Colonic mucosa (tissue), 4 donors: ENCODE measurements around the gene ABL2. TPM values are rescaled to one million over a fixed set of nuclear protein-coding genes. Genes with fewer than 3 reads are reported as not detected.

Source experiments
- DNase-seq: peaks from one replicate; pipeline ENCODE4 v3.0.0-alpha.2; 2020
- H3K27ac ChIP-seq: fragments of 200-600 bp; one replicate; pipeline ENCODE4 v1.8.0; 2021
- H3K27me3 ChIP-seq: fragments of 200-600 bp; one replicate; pipeline ENCODE4 v1.8.0; 2021
- H3K36me3 ChIP-seq: fragments of 200-600 bp; one replicate; pipeline ENCODE4 v1.8.0; 2021
- H3K4me1 ChIP-seq: fragments of 200-600 bp; one replicate; pipeline ENCODE4 v1.8.0; 2021; ENCODE audit warnings: mild to moderate bottlenecking
- H3K4me3 ChIP-seq: fragments of 200-600 bp; one replicate; pipeline ENCODE4 v1.8.0; 2021
- H3K9ac ChIP-seq, 2 donors: one replicate each; pipeline ENCODE4 v1.7.0; 2013; ENCODE audit warnings: control low read depth in 2 of 2, low read depth in 2 of 2, low read length in 2 of 2
- H3K9me3 ChIP-seq: fragments of 200-600 bp; one replicate; pipeline ENCODE4 v1.8.0; 2021
- intact Hi-C: fragments of 100-400 bp; cut with DNase I; formaldehyde crosslinking; loops from one replicate; pipeline ENCODE4 v1.14.1; 2022
- total RNA-seq, 2 donors: library from RNA; stranded (reverse); fragmentation: NEBNext Ultra II Directional in 1 of 2; extraction: Animal tissue kit (Norgen Biotek cat#: 25700) in 1 of 2; gene quantifications; one replicate each; pipeline ENCODE4 v1.2.1, GENCODE V29; 2021
- TF ChIP-seq, protein P1 (sequence below): fragments of 200-600 bp; IDR thresholded peaks from one replicate; pipeline ENCODE4 v1.8.0; 2022; ENCODE audit warnings: antibody characterized with exemption, mild to moderate bottlenecking
- donor health status: healthy.
- donor health status: DM: no; HTN: no; CAD: no.
- donor health status: DM: no; HTN: no; CAD: no.

ABL2 gene
- total RNA-seq, 2 donors from 2014 or later: 9.1 to 12.8 TPM

DNA sequence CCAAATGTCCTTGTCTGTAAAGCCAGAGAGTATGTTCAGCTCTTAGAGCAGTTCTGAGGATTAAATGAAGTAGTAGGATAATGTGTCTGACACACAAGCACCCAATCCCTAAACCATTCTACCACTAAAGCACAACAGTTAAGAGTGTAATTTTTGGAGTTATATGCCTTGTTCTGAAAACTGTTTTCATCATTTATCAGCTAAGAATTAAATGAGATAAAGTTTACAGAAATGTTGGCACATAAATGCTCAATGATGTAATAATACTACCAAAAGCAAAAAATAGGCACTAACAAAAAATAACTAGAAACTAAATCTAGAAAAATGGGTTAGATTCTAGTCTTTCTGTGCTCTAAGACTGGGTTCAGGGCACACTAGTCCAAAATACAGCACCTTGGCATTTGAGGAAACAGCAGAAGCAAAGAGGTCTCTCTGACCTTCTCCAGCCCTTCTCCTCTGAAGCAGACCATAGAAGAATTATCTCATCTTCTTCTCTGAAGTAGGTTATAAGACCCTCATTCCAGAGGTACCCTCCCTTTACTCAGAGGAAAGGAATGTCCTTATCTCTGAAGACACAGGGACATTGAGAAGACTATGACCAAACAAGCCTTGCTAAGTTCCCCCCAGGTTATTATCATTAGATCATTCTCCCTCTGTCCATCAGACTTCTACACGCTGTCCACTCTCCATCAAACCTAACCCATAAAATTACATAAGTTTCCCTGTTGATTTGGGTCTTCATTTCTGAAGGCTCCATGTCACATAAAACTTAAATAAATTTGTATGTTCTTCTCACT, 20.6 kb downstream of the ABL2 start:
- no peak for DNase-seq
- H3K4me1 ChIP-seq: no peaks in the 10 kb centered on the region
- H3K9ac ChIP-seq: no peak overlapping the region
- H3K9me3 ChIP-seq: no peaks in the 10 kb centered on the region
- no peaks in the 10 kb centered on the region for H3K27me3 ChIP-seq
- H3K36me3 ChIP-seq: no peaks in the 10 kb centered on the region
- H3K4me3 ChIP-seq: no peak overlapping the region
- no peak overlapping the region for H3K27ac ChIP-seq
- TF ChIP-seq, protein P1, sequence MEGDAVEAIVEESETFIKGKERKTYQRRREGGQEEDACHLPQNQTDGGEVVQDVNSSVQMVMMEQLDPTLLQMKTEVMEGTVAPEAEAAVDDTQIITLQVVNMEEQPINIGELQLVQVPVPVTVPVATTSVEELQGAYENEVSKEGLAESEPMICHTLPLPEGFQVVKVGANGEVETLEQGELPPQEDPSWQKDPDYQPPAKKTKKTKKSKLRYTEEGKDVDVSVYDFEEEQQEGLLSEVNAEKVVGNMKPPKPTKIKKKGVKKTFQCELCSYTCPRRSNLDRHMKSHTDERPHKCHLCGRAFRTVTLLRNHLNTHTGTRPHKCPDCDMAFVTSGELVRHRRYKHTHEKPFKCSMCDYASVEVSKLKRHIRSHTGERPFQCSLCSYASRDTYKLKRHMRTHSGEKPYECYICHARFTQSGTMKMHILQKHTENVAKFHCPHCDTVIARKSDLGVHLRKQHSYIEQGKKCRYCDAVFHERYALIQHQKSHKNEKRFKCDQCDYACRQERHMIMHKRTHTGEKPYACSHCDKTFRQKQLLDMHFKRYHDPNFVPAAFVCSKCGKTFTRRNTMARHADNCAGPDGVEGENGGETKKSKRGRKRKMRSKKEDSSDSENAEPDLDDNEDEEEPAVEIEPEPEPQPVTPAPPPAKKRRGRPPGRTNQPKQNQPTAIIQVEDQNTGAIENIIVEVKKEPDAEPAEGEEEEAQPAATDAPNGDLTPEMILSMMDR: no peak
- intact Hi-C loops: no loop called here

DNA sequence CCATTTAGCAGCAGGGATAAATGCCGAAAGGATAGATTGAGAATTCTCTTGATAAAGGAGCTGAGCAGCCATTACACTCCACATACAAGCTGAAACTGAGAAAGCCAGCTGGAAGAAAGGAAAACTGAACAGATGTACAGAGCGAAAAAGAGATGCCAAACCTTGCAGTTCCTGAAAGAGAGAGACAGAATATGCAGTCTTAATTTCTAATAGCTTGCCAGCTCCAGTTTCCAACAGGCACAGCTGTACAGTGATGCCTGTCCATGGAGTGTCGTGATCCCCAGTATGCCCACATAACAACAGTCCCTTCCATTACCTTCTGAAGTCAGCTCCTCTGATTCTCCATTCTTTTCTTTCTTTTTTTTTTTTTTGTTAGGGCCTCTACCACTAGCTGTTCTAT, 22.7 kb downstream of the ABL2 start:
- DNase-seq: no peak
- Histone ChIP-seq H3K27ac (no peak overlapping the region), H3K4me3 (no peak overlapping the region), H3K9ac (no peak overlapping the region), H3K4me1 (no peaks in the 10 kb centered on the region), H3K27me3 (no peaks in the 10 kb centered on the region), H3K36me3 (no peaks in the 10 kb centered on the region), H3K9me3 (no peaks in the 10 kb centered on the region)
- intact Hi-C loops: no loop called here
- TF ChIP-seq, protein P1: no peak

DNA sequence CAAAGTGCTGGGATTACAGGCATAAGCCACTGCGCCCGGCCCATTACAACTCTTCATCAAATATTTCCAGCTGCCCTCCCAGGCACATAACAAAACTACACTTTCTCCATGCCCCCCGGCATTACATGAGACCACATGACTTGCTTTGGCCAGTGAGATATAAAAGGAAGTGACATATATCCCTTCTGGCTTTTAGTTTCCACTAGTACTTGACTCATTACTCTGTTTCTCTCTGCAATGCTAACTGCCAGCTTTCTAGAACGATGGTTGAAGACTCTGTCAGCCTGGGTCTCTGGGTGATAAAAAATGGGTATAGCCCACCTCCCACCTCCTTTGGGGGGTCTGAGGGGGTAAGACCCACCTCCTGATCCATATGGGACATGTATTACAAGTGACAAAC, 24.2 kb downstream of the ABL2 start:
- DNase-seq: no peak
- TF ChIP-seq, protein P1: no peak
- H3K9ac ChIP-seq: no peak overlapping the region
- intact Hi-C loops: no loop called here
- H3K27ac ChIP-seq: no peak overlapping the region
- no peaks in the 10 kb centered on the region for H3K4me1 ChIP-seq
- H3K9me3 ChIP-seq: no peaks in the 10 kb centered on the region
- H3K4me3 ChIP-seq: no peak overlapping the region
- H3K36me3 ChIP-seq: no peaks in the 10 kb centered on the region
- no peaks in the 10 kb centered on the region for H3K27me3 ChIP-seq

DNA sequence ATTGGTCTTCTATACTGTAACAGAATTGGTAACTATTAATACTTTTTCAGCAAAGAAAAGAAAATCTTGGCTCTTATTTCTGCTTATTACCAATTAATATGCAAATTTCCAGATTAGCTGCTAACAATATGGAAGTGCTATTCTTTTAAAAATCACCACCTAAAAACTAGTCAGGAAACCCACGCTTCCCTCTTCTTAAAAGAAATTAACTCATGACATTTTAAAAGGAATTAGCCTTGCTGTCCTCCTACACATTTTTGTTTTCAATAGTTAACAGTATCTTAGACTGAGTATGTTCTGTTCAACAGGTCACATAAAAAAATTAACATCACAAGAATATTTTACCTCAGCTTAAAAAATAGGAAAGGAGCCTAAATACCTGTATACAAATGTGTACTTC, 27.3 kb downstream of the ABL2 start:
- H3K27ac ChIP-seq: no peak overlapping the region
- H3K9ac ChIP-seq: no peak overlapping the region
- H3K4me3 ChIP-seq: no peak overlapping the region
- H3K9me3 ChIP-seq: no peaks in the 10 kb centered on the region
- intact Hi-C loops: no loop called here
- TF ChIP-seq, protein P1: no peak
- no peaks in the 10 kb centered on the region for H3K36me3 ChIP-seq
- no peak for DNase-seq
- H3K4me1 ChIP-seq: no peaks in the 10 kb centered on the region
- no peaks in the 10 kb centered on the region for H3K27me3 ChIP-seq

DNA sequence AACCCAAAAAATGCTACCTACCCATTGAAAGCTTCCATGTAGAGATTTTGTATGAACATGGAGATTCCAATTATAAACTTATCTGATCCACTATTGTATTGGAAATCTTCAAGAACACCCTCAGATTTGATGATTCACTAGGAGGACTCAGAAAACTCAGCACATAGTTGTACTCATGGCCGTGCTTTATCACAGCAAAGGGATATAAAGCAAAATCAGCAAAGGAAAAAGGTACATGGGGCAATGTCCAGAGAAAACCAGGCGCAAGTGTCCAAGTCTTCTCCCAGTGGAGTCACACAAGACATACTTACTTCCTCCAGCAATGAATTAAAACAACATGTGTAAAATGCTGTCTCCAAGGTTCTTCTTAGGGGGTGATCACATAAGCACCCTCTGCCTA, 28.9 kb downstream of the ABL2 start:
- H3K4me3 ChIP-seq: no peak overlapping the region
- no peaks in the 10 kb centered on the region for H3K9me3 ChIP-seq
- no peak overlapping the region for H3K27ac ChIP-seq
- H3K36me3 ChIP-seq: no peaks in the 10 kb centered on the region
- DNase-seq: no peak
- TF ChIP-seq, protein P1: no peak
- no peak overlapping the region for H3K9ac ChIP-seq
- no peaks in the 10 kb centered on the region for H3K27me3 ChIP-seq
- intact Hi-C loops: no loop called here
- no peaks in the 10 kb centered on the region for H3K4me1 ChIP-seq
